WTC11 (cell line): ENCODE data around the gene OPCML. TPM values are rescaled to one million over a fixed set of nuclear protein-coding genes. Genes with fewer than 3 reads are reported as not detected.

Experiments
- ATAC-seq: fragments of 200-7000 bp; cut with Tn5 transposase; 2 replicates; pipeline ENCODE4 v1.10.0; 2021; ENCODE audit warnings: mild to moderate bottlenecking, moderate library complexity
- CTCF ChIA-PET: fragments of 300-600 bp; sonication (Branson Sonifier 250); formaldehyde crosslinking; loops from one replicate; lab custom pipeline; 2021; ENCODE audit warnings: antibody characterized with exemption; lab: Charles Lee
- POLR2A ChIA-PET: fragments of 350-600 bp; sonication (Branson Sonifier 250); formaldehyde crosslinking; loops from one replicate; lab custom pipeline; 2021; ENCODE audit warnings: antibody characterized with exemption; lab: Charles Lee
- DNase-seq: peaks from one replicate; pipeline ENCODE4 v3.0.0; 2021; ENCODE audit warnings: low spot score
- H3K27ac Mint-ChIP-seq: 2 replicates; pipeline ENCODE4 v1.8.0; 2021; ENCODE audit warnings: mixed read lengths
- H3K27me3 Mint-ChIP-seq: 2 replicates; pipeline ENCODE4 v1.8.0; 2021; ENCODE audit warnings: low read depth, mild to moderate bottlenecking, moderate library complexity, mixed read lengths
- H3K36me3 Mint-ChIP-seq: 2 replicates; pipeline ENCODE4 v1.8.0; 2021; ENCODE audit warnings: mixed read lengths
- H3K4me1 Mint-ChIP-seq: 2 replicates; pipeline ENCODE4 v1.8.0; 2022; ENCODE audit warnings: mixed read lengths
- H3K4me3 Mint-ChIP-seq: 2 replicates; pipeline ENCODE4 v1.8.0; 2021; ENCODE audit warnings: mild to moderate bottlenecking, moderate library complexity, mixed read lengths
- H3K9me3 Mint-ChIP-seq: 2 replicates; pipeline ENCODE4 v1.8.0; 2021; ENCODE audit warnings: mixed read lengths
- AR ChIP-seq: fragments of 250-450 bp; sonication (Bioruptor Pico); IDR thresholded peaks from 2 replicates; pipeline ENCODE4 v1.9.0; 2021; ENCODE audit warnings: mild to moderate bottlenecking
- ARID4B ChIP-seq: sonication (generic); formaldehyde crosslinking; IDR thresholded peaks from 2 replicates; pipeline ENCODE4 v1.8.0; 2023; ENCODE audit warnings: missing genetic modification reagents, mild to moderate bottlenecking, borderline replicate concordance
- ATF2 ChIP-seq: sonication (generic); formaldehyde crosslinking; IDR thresholded peaks from 2 replicates; pipeline ENCODE4 v1.8.1; 2022; ENCODE audit warnings: low read depth, missing genetic modification reagents, borderline replicate concordance
- CTCF ChIP-seq: fragments of 200-600 bp; IDR thresholded peaks from 2 replicates; pipeline ENCODE4 v1.8.0; 2022; ENCODE audit warnings: antibody characterized with exemption
- E2F1 ChIP-seq: sonication (generic); formaldehyde crosslinking; IDR thresholded peaks from 2 replicates; pipeline ENCODE4 v1.8.0; 2022; ENCODE audit warnings: mild to moderate bottlenecking, missing genetic modification reagents
- EMX1 ChIP-seq: fragments of 250-450 bp; sonication (Bioruptor Pico); IDR thresholded peaks from 2 replicates; pipeline ENCODE4 v1.8.0; 2021; ENCODE audit warnings: mild to moderate bottlenecking
- GABPB1 ChIP-seq: sonication (generic); formaldehyde crosslinking; IDR thresholded peaks from 2 replicates; pipeline ENCODE4 v1.8.1; 2023; ENCODE audit warnings: mild to moderate bottlenecking, missing genetic modification reagents
- NR2C2 ChIP-seq: sonication (generic); formaldehyde crosslinking; IDR thresholded peaks from 2 replicates; pipeline ENCODE4 v1.8.0; 2022; ENCODE audit warnings: mild to moderate bottlenecking, missing genetic modification reagents
- RELA ChIP-seq: sonication (generic); formaldehyde crosslinking; IDR thresholded peaks from 2 replicates; pipeline ENCODE4 v1.8.1; 2022; ENCODE audit warnings: missing genetic modification reagents, mild to moderate bottlenecking, borderline replicate concordance
- SP1 ChIP-seq: sonication (generic); formaldehyde crosslinking; conservative IDR thresholded peaks from 2 replicates; pipeline ENCODE4 v1.8.1; 2022; ENCODE audit warnings: missing genetic modification reagents
- TEAD1 ChIP-seq: sonication (generic); formaldehyde crosslinking; IDR thresholded peaks from 2 replicates; pipeline ENCODE4 v1.8.0; 2022; ENCODE audit warnings: mild to moderate bottlenecking, missing genetic modification reagents
- USF1 ChIP-seq: sonication (generic); formaldehyde crosslinking; IDR thresholded peaks from 2 replicates; pipeline ENCODE4 v1.8.0; 2022; ENCODE audit warnings: mild to moderate bottlenecking, missing genetic modification reagents
- ZNF281 ChIP-seq: sonication (generic); formaldehyde crosslinking; IDR thresholded peaks from 2 replicates; pipeline ENCODE4 v1.8.0; 2023; ENCODE audit warnings: mild to moderate bottlenecking, missing genetic modification reagents
- ZNF317 ChIP-seq: sonication (generic); formaldehyde crosslinking; IDR thresholded peaks from 2 replicates; pipeline ENCODE4 v1.8.1; 2023; ENCODE audit warnings: low read depth, mild to moderate bottlenecking, moderate library complexity, missing genetic modification reagents, borderline replicate concordance
- ZNF416 ChIP-seq: fragments of 250-450 bp; sonication (Bioruptor Pico); IDR thresholded peaks from 2 replicates; pipeline ENCODE4 v1.9.0; 2021; ENCODE audit warnings: mild to moderate bottlenecking, inconsistent platforms
- ZNF425 ChIP-seq: fragments of 250-450 bp; sonication (Bioruptor Pico); conservative IDR thresholded peaks from 2 replicates; pipeline ENCODE4 v1.9.0; 2021; ENCODE audit warnings: mild to moderate bottlenecking
- total RNA-seq: library from RNA; stranded (reverse); gene quantifications from 3 replicates; pipeline ENCODE4 v1.2.3, GENCODE V29; 2021

The OPCML gene
- total RNA-seq, 1 experiment from 2014 or later, result 1.5 TPM

- TF ChIP-seq ZNF425 (CRISPR knock-in tag) (no peak), USF1 (CRISPR knock-in tag) (no peak), GABPB1 (CRISPR knock-in tag) (no peak), RELA (CRISPR knock-in tag) (no peak), NR2C2 (CRISPR knock-in tag) (no peak), ZNF317 (no peak), ATF2 (CRISPR knock-in tag) (no peak), ARID4B (CRISPR knock-in tag) (no peak), SP1 (no peak), EMX1 (CRISPR knock-in tag) (no peak)
These were observed 945.5 kb downstream of the OPCML start (continued) for GRCh38 chr11:132586801-132587200.

- H3K27me3 Mint-ChIP-seq, result no peaks in the 10 kb centered on the region
- CTCF ChIA-PET, result no interaction called here
- H3K27ac Mint-ChIP-seq, result no peak overlapping the region
- no peak overlapping the region for H3K4me3 Mint-ChIP-seq
- no peak for DNase-seq
- H3K36me3 Mint-ChIP-seq, result no peaks in the 10 kb centered on the region
- POLR2A ChIA-PET, result no interaction called here
- peaks cover 9% of the 10 kb centered on the region; the same call in 1 of the 2 replicates for H3K9me3 Mint-ChIP-seq
- ATAC-seq, result no peak
- H3K4me1 Mint-ChIP-seq, result peaks cover 8% of the 10 kb centered on the region
- TF ChIP-seq TEAD1 (CRISPR knock-in tag) (no peak), ZNF416 (CRISPR knock-in tag) (no peak), ATF2 (CRISPR knock-in tag) (no peak), AR (CRISPR knock-in tag) (no peak), ZNF281 (CRISPR knock-in tag) (no peak), CTCF (no peak), E2F1 (CRISPR knock-in tag) (no peak)
These were observed 952.5 kb downstream of the OPCML start for GRCh38 chr11:132579634-132580327.
